Spinal cord (tissue), 10 donors: Measurements from ENCODE around the gene C19orf25. TPM values are rescaled to one million over a fixed set of nuclear protein-coding genes. Genes with fewer than 3 reads are reported as not detected.

Experiments
- DNase-seq, 6 donors: peaks; one replicate each; pipeline versions ENCODE4 v3.0.0 to v3.0.0-alpha.2; 2013 to 2015; ENCODE audit warnings: low spot score in 6 of 6, low read depth in 4 of 6
- H3K27ac ChIP-seq: one replicate; pipeline ENCODE4 v1.5.1; 2013; ENCODE audit warnings: low read depth, low read length, control low read depth
- H3K27me3 ChIP-seq: one replicate; pipeline ENCODE4 v1.6.1; 2013; ENCODE audit warnings: low read length; ENCODE audit not compliant: control insufficient read depth, insufficient read depth
- H3K36me3 ChIP-seq: one replicate; pipeline ENCODE4 v1.6.1; 2013; ENCODE audit warnings: low read length; ENCODE audit not compliant: control insufficient read depth, insufficient read depth
- H3K4me1 ChIP-seq: one replicate; pipeline ENCODE4 v1.6.1; 2013; ENCODE audit warnings: low read length; ENCODE audit not compliant: control insufficient read depth, insufficient read depth
- H3K4me3 ChIP-seq: one replicate; pipeline ENCODE4 v1.5.1; 2013; ENCODE audit warnings: low read depth, low read length, control low read depth
- H3K9me3 ChIP-seq: one replicate; pipeline ENCODE4 v1.6.1; 2013; ENCODE audit warnings: low read length; ENCODE audit not compliant: control insufficient read depth, insufficient read depth
- WGBS: methylation state at CpG from one replicate; pipeline ENCODE4 v1.1.5; 2013; ENCODE audit warnings: missing lambda C conversion rate; ENCODE audit not compliant: insufficient coverage; 5-methylcytosine and 5-hydroxymethylcytosine counted together
- polyA plus RNA-seq, 2 donors: library from polyadenylated mRNA; unstranded; fragments of 120-200 nt; gene quantifications; one replicate each; pipeline ENCODE4 v1.2.1, GENCODE V29; 2013; ENCODE audit not compliant: insufficient read length in 2 of 2
- total RNA-seq, 2 donors: library from RNA; depleted of rRNA in 1 of 2; stranded (reverse); fragments of 120-200 nt in 1 of 2; fragments of >200 nt in 1 of 2; gene quantifications; one replicate each; pipeline versions ENCODE4 v1.2.3 to v1.2.4, GENCODE V29; 2013 to 2014
- donor health status: healthy.

The C19orf25 gene
- total and polyA plus RNA-seq, 4 donors, result 15.6 to 45.6 (median 40.6) TPM

DNA sequence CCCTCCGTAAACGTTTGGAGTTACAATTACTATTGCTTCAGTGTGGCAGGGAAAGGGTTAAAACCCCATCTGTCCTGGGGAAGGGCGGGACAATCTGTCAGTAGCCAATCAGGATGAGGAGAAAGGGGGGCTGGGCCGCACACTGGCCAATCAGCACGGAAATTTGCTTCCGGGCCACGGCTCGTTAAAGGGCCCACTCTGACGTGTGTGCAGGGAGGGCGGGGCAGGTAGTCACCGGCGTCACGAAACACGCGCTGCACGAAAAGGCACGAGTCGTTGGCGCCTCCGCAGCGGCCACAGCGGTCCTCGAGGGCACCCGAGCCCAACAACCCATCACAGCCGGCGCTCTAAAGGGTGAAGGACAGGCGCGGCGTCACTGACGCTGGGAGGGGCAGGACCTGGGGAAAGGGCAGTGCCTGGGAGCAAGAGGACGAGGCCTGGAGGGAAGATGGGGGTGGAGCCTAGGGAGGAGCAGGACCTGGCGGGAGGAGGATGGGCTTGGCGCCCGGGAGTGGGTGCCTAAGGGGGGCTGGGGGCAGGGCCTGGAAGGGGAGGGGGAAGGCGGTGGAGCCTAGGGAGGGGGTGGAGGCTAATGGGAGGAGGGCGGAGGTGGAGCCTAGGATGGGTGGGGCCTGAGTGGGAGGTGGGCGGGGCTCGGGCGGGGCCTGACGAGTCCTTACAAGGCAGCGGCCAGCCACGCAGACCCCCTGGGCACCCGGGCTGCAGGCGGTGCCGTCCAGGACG lies 28.9 kb upstream of the C19orf25 start:
- peaks cover 2% of the 10 kb centered on the region for H3K36me3 ChIP-seq
- WGBS, result 0% methylated on average over 39 of the region's 46 CpGs
- H3K4me3 ChIP-seq, result peak overlapping the region; percentile 65
- H3K27ac ChIP-seq, result peak overlapping the region; percentile 96
- peaks cover 40% of the 10 kb centered on the region for H3K4me1 ChIP-seq
- H3K27me3 ChIP-seq, result peaks cover 44% of the 10 kb centered on the region
- peak; percentile 92 to 99 (median 94) for DNase-seq
- no peaks in the 10 kb centered on the region for H3K9me3 ChIP-seq

DNA sequence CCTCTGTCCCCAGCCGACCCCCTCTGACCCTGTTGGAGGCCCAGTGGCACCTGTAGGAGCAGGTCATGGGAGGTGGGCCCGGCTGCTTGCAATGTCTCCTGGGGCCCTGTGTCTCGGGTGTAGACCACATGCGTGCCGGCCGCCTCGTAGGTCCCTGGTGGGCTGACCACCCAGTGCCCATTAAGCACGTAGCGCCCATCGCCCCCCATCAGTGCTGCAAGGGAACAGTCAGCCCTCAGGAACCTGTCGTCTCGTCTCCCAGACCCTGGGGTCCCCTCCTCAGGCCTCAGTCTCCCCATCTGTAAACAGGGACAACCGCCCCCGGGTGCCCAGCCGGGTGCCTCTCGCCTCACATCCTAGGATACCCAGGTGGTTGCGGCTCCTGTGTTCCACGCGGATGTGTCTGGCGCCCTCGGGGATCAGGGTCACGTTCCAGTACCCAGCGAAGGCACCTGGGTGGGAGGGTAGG lies 28.2 kb upstream of the C19orf25 start:
- Histone ChIP-seq H3K27me3 (peaks cover 44% of the 10 kb centered on the region), H3K36me3 (peaks cover 2% of the 10 kb centered on the region), H3K4me3 (no peak overlapping the region), H3K4me1 (peaks cover 40% of the 10 kb centered on the region), H3K9me3 (no peaks in the 10 kb centered on the region), H3K27ac (peak overlapping the region; percentile 96)
- WGBS, result 66% methylated on average over 19 of the region's 23 CpGs
- no peak for DNase-seq

- 84% methylated on average over 44 of the region's 45 CpGs for WGBS
- no peak for DNase-seq
- H3K4me1 ChIP-seq, result peaks cover 40% of the 10 kb centered on the region
Observed at GRCh38 chr19:1505991-1506881, 27.2 kb upstream of the C19orf25 start.

DNA sequence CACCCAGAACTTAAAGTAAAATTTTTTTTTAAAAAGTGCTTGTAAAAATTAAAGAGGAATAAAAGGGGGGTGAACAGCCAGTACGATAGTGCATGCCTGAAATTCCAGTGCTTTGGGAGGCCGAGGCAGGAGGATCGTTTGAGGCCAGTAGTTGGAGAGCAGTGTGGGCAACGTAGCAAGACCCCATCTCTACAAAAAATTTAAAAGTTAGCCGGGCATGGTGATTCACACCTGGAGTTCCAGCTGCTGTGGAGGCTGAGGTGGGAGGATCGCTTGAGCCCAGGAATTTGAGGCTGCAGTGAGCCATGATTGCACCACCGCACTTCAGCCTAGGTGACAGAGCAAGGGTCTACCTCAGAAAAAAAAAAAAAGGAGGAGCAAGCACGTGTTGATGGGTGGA lies 26.0 kb upstream of the C19orf25 start:
- Histone ChIP-seq H3K36me3 (no peaks in the 10 kb centered on the region), H3K27me3 (peaks cover 24% of the 10 kb centered on the region), H3K9me3 (no peaks in the 10 kb centered on the region), H3K27ac (no peak overlapping the region), H3K4me3 (no peak overlapping the region), H3K4me1 (peaks cover 37% of the 10 kb centered on the region)
- 87% methylated on average over 8 of the region's 8 CpGs for whole genome bisulfite sequencing
- no peak for DNase-seq

More at GRCh38 chr19:1505991-1506881, 27.2 kb upstream of the C19orf25 start:
- Histone ChIP-seq H3K27me3 (peaks cover 34% of the 10 kb centered on the region), H3K27ac (no peak overlapping the region), H3K9me3 (no peaks in the 10 kb centered on the region), H3K36me3 (no peaks in the 10 kb centered on the region), H3K4me3 (no peak overlapping the region)

DNA sequence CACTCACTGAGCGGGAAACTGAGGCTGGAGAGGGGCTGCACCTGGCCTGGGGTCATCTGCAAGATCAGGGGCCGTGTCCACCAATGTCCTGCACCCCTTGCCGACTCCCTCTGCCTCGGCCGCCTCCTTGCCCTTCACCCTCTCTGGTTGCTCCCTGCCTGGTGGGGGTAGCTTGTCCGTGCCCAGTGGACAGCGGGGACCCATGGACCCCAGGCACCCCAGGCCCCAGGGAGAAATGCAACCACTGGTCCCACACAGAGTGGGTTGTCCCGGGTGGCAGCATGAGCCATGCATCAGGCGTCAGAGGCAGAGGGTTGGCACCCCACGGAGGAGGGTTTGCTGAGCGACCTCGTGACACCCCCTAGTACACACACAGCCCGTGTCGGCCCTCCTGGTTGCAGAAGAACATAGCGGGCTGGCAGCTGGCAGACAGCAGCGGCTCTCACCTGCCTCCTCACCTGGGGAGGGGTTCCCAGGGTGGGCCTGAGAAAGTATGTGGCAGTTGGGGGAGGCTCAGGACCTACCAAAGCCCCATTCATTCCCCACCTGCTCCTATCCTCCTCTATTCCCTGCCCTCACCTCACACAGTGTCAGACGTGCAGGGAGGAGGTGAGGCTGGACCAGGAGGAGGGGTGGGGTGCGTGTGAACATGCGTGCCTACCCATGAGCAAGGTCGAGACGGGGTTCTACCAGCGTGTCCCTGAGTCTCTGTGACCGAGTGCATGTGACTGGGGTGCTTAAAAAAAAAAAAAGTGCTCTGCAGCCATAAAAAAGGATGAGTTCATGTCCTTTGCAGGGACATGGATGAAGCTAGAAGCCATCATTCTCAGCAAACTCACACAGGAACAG lies 25.1 kb upstream of the C19orf25 start:
- Histone ChIP-seq H3K4me1 (peaks cover 34% of the 10 kb centered on the region), H3K27me3 (peaks cover 23% of the 10 kb centered on the region), H3K9me3 (no peaks in the 10 kb centered on the region), H3K4me3 (no peak overlapping the region), H3K27ac (no peak overlapping the region), H3K36me3 (no peaks in the 10 kb centered on the region)
- 45% methylated on average over 10 of the region's 23 CpGs for WGBS
- no peak for DNase-seq

DNA sequence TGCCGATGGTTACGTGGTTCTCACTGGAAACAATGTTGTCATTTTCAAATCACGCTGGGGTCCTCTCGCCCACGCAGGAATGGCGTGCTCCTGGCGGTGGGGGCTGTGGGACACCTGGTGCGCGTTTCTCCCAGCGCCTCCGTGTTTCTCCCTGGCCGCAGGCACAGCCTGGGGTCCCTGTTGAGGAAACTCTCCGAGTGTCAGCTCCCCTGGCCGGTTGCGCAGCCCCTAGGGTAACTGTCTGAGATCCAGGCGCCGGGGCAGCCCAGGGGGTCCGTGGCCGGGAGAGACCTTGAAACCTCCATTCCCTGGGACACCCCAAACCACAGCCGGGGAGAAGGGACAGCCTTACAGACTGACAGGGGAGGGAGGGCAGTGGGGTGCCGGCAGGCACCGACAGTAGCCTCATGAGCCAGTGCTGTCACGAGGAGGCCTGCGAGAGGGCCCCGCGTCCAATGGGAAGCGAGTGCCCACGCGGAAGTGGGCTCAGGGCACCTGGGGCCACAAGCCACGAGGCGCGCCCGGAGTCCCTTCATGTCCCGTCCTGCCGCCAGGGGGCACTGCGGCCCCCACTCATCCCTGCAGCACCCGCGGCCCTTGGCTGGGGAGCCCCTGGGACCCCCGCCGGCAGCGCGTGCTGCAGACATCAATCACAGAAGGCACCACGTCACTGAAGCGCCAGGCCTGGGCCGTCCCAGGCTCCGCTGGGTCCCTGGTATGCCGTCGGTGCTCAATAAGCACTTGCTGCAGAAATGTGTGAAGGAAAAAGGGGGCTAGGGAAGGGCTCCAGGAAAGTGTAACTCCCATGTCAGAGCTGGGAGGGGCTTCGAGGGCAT lies 24.3 kb upstream of the C19orf25 start:
- no peak overlapping the region for H3K4me3 ChIP-seq
- peaks cover 23% of the 10 kb centered on the region for H3K27me3 ChIP-seq

DNA sequence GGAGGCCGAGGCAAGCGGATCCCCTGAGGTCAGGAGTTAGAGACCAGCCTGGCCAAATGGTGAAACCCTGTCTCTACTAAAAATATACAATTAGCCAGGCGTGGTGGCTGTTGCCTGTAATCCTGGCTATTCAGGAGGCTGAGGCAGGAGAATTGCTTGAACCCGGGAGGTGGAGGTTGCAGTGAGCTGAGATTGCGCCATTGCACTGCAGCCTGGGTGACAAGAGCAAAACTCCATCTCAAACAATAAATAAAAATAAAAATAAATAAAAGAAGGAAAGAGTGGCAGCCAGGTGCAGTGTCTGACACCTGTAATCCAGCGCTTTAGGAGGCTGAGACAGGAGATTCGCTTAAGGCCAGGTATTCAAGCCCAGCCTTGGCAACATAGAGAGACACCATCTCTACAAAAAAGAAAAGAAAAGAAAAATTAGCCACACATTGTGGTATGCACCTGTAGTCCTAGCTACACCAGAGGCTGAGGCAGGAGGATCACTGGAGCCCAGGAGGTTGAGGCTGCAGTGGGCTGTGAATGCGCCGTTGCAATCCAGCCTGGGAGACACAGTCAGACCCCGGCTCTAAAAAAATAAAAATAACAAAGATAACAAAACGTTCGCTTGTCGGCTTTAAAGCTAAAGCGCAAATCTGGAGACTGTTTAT lies 23.5 kb upstream of the C19orf25 start:
- no peak for DNase-seq
- no peaks in the 10 kb centered on the region for H3K36me3 ChIP-seq
- H3K9me3 ChIP-seq, result no peaks in the 10 kb centered on the region
- H3K27me3 ChIP-seq, result peaks cover 23% of the 10 kb centered on the region
- peaks cover 24% of the 10 kb centered on the region for H3K4me1 ChIP-seq
- H3K4me3 ChIP-seq, result no peak overlapping the region
- H3K27ac ChIP-seq, result no peak overlapping the region
- WGBS, result 41% methylated on average over 8 of the region's 14 CpGs

More for the DNA sequence above, 24.3 kb upstream of the C19orf25 start:
- H3K4me1 ChIP-seq, result peaks cover 31% of the 10 kb centered on the region
- WGBS, result 8% methylated on average over 47 of the region's 49 CpGs
- no peaks in the 10 kb centered on the region for H3K36me3 ChIP-seq
- H3K9me3 ChIP-seq, result no peaks in the 10 kb centered on the region
- peak in 2 of 6 donors; percentile 50 to 59 for DNase-seq
- H3K27ac ChIP-seq, result no peak overlapping the region

GRCh38 chr19:1501200-1501595 lies 22.2 kb upstream of the C19orf25 start:
- no peak overlapping the region for H3K27ac ChIP-seq
- H3K4me1 ChIP-seq, result peaks cover 18% of the 10 kb centered on the region
- DNase-seq, result no peak
- no peak overlapping the region for H3K4me3 ChIP-seq
- H3K36me3 ChIP-seq, result no peaks in the 10 kb centered on the region
- 42% methylated on average over 3 of the region's 9 CpGs for WGBS
- no peaks in the 10 kb centered on the region for H3K9me3 ChIP-seq
- H3K27me3 ChIP-seq, result peaks cover 23% of the 10 kb centered on the region
